Hepatocyte (in vitro differentiated cells): ENCODE results near the gene PDE3B. TPM values are rescaled to one million over a fixed set of nuclear protein-coding genes. Genes with fewer than 3 reads are reported as not detected.

Experiments used
- DNase-seq: peaks from one replicate; pipeline ENCODE4 v3.0.0-alpha.2; 2016; ENCODE audit warnings: low spot score
- H2AFZ ChIP-seq: fragments of 200-600 bp; sonication (generic); 2 replicates; pipeline ENCODE4 v1.6.0; 2016; ENCODE audit warnings: antibody characterized with exemption, mild to moderate bottlenecking
- H3K27ac ChIP-seq: fragments of 200-600 bp; sonication (generic); 2 replicates; pipeline ENCODE4 v1.5.1; 2016; ENCODE audit warnings: mild to moderate bottlenecking
- H3K27me3 ChIP-seq: fragments of 200-600 bp; sonication (generic); 2 replicates; pipeline ENCODE4 v1.6.1; 2016
- H3K36me3 ChIP-seq: fragments of 200-600 bp; sonication (generic); replicated peaks from 2 replicates; pipeline ENCODE4 v1.5.1; 2016; ENCODE audit warnings: low read depth; ENCODE audit not compliant: insufficient read depth
- H3K4me1 ChIP-seq: fragments of 200-600 bp; sonication (generic); 2 replicates; pipeline ENCODE4 v1.5.1; 2016; ENCODE audit warnings: mild to moderate bottlenecking, moderate library complexity; ENCODE audit not compliant: insufficient read depth
- H3K4me2 ChIP-seq: fragments of 200-600 bp; sonication (generic); 2 replicates; pipeline ENCODE4 v1.6.0; 2016
- H3K4me3 ChIP-seq: fragments of 200-600 bp; sonication (generic); 2 replicates; pipeline ENCODE4 v1.5.1; 2016; ENCODE audit warnings: mild to moderate bottlenecking
- H3K79me2 ChIP-seq: fragments of 200-600 bp; sonication (generic); 2 replicates; pipeline ENCODE4 v1.6.0; 2017; ENCODE audit warnings: mild to moderate bottlenecking
- H3K9me2 ChIP-seq: fragments of 200-600 bp; sonication (generic); replicated peaks from 2 replicates; pipeline ENCODE4 v1.6.0; 2017; ENCODE audit warnings: mild to moderate bottlenecking; ENCODE audit not compliant: insufficient read depth
- H3K9me3 ChIP-seq: fragments of 200-600 bp; sonication (generic); 2 replicates; pipeline ENCODE4 v1.5.1; 2016; ENCODE audit warnings: low read depth, mild to moderate bottlenecking
- H4K20me1 ChIP-seq: fragments of 200-600 bp; sonication (generic); 2 replicates; pipeline ENCODE4 v1.6.0; 2016; ENCODE audit warnings: mild to moderate bottlenecking; ENCODE audit not compliant: insufficient read depth, poor library complexity, severe bottlenecking
- EZH2 ChIP-seq: fragments of 200-600 bp; sonication (generic); IDR thresholded peaks from 2 replicates; pipeline ENCODE4 v1.6.1; 2016; ENCODE audit warnings: antibody characterized with exemption, mild to moderate bottlenecking, borderline replicate concordance
- EZH2phosphoT487 ChIP-seq: fragments of 200-600 bp; sonication (generic); IDR thresholded peaks from one replicate; pipeline ENCODE4 v1.6.1; 2018; ENCODE audit warnings: antibody characterized with exemption, mild to moderate bottlenecking, low read depth, moderate library complexity; ENCODE audit not compliant: unreplicated experiment, severe bottlenecking
- whole genome bisulfite sequencing: methylation state at CpG from one replicate; pipeline ENCODE4 v1.1.6; 2016; ENCODE audit warnings: low lambda C conversion rate; ENCODE audit errors: missing lambda C conversion rate; 5-methylcytosine and 5-hydroxymethylcytosine counted together
- polyA plus RNA-seq: library from polyadenylated mRNA; unstranded; fragments of >200 nt; fragmentation: Nextera tagmentation; extraction: Ambion mirVana; gene quantifications from 2 replicates; pipeline ENCODE4 v1.2.1, GENCODE V29; 2016
- total RNA-seq: library from RNA; depleted of rRNA; stranded (reverse); fragments of >200 nt; gene quantifications from 2 replicates; pipeline ENCODE4 v1.2.3, GENCODE V29; 2014
- TF ChIP-seq, protein P1 (sequence below): fragments of 200-600 bp; sonication (generic); IDR thresholded peaks from 2 replicates; pipeline ENCODE4 v1.5.1; 2016; ENCODE audit warnings: antibody characterized with exemption, mild to moderate bottlenecking; ENCODE audit not compliant: poor library complexity

PDE3B gene
- total and polyA plus RNA-seq, 2 experiments from 2014 or later: 15.8 to 46.3 TPM

DNA sequence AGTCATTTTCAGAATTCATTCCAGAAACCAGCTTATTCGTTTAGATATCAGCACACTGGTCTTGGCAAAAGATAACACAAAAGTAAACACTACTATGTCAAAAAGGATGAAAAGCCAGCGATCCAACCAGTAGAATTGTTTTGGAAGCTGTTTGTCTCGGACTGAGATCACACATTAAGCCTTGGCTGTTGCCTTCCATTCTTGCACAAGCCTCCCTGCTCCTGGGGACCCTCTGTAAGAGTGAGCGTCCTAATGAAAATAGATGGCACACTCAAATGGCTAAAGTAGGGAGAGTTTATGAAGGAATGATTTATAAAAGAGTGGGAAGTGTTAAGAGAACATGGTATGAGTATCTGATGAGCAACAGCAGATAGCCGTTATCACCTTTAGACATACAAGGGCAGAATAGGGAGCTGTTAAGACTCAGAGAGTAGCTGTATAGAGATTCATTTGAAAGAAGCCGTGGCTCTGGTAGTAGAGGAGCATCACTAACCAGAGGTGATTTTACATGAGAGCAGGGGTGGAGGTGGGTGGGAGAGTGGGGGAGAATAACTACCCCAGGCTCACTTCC lies 25.2 kb downstream of the PDE3B start:
- TF ChIP-seq, protein P1, sequence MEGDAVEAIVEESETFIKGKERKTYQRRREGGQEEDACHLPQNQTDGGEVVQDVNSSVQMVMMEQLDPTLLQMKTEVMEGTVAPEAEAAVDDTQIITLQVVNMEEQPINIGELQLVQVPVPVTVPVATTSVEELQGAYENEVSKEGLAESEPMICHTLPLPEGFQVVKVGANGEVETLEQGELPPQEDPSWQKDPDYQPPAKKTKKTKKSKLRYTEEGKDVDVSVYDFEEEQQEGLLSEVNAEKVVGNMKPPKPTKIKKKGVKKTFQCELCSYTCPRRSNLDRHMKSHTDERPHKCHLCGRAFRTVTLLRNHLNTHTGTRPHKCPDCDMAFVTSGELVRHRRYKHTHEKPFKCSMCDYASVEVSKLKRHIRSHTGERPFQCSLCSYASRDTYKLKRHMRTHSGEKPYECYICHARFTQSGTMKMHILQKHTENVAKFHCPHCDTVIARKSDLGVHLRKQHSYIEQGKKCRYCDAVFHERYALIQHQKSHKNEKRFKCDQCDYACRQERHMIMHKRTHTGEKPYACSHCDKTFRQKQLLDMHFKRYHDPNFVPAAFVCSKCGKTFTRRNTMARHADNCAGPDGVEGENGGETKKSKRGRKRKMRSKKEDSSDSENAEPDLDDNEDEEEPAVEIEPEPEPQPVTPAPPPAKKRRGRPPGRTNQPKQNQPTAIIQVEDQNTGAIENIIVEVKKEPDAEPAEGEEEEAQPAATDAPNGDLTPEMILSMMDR: no peak
- no peak for TF ChIP-seq EZH2
- TF ChIP-seq EZH2phosphoT487: no peak

DNA sequence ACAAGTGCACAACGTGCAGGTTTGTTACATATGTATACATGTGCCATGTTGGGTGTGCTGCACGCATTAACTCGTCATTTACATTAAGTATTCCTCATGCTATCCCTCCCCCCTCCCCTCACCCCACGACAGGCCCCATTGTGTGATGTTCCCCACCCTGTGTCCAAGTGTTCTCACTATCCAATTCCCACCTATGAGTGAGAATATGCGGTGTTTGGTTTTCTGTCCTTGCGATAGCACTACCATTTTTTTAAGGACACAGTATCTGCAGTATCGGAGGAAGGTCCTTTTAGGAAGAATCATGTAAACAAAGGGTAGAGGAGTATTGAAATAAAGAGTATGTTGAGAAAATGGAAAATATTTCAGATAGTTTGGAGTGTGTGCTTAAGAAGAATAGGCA lies 25.9 kb downstream of the PDE3B start:
- H3K36me3 ChIP-seq: no peaks in the 10 kb centered on the region
- DNase-seq: no peak
- H3K4me2 ChIP-seq: peak overlapping the region; percentile 40
- no peaks in the 10 kb centered on the region for H4K20me1 ChIP-seq
- no peaks in the 10 kb centered on the region for H3K27me3 ChIP-seq
- H3K9me2 ChIP-seq: no peaks in the 10 kb centered on the region
- no peak overlapping the region for H3K4me3 ChIP-seq
- H3K27ac ChIP-seq: no peak overlapping the region
- TF ChIP-seq EZH2phosphoT487 (no peak), EZH2 (no peak)
- TF ChIP-seq, protein P1: no peak
- 89% methylated on average over 7 of the region's 7 CpGs for WGBS
- no peaks in the 10 kb centered on the region for H3K9me3 ChIP-seq
- H3K4me1 ChIP-seq: peaks cover 8% of the 10 kb centered on the region
- no peaks in the 10 kb centered on the region for H3K79me2 ChIP-seq
- H2AFZ ChIP-seq: no peak overlapping the region

More for the DNA sequence above, 25.2 kb downstream of the PDE3B start:
- WGBS: 60% methylated on average over 6 of the region's 6 CpGs
- H3K4me1 ChIP-seq: peaks cover 8% of the 10 kb centered on the region
- no peak overlapping the region for H3K27ac ChIP-seq
- H3K4me2 ChIP-seq: peak overlapping the region; percentile 21
- no peaks in the 10 kb centered on the region for H4K20me1 ChIP-seq
- no peaks in the 10 kb centered on the region for H3K9me3 ChIP-seq
- no peaks in the 10 kb centered on the region for H3K36me3 ChIP-seq
- DNase-seq: no peak
- no peaks in the 10 kb centered on the region for H3K27me3 ChIP-seq
- no peak overlapping the region for H2AFZ ChIP-seq
- H3K4me3 ChIP-seq: no peak overlapping the region
- H3K9me2 ChIP-seq: no peaks in the 10 kb centered on the region
- H3K79me2 ChIP-seq: no peaks in the 10 kb centered on the region

DNA sequence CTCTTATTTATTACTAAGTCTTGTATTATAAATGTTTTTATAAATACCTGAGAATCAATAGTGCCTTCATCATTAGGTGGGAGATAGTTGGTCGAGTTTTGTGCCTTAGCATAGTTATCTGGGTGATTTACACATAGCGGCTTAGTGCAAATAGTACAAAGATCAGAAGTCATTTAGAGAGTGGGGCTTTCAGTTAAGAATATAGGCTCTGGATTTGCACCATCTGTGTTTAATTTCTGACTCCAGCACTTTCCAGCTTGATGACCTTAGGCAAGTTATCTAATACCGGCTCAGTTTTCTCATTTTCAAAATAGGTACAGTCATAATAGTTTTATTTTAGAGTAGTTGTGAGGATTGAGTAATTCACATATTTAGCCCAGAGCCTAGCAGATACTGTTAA lies 26.4 kb downstream of the PDE3B start:
- Histone ChIP-seq H3K9me3 (no peaks in the 10 kb centered on the region), H3K79me2 (peaks cover under 1% of the 10 kb centered on the region), H3K9me2 (no peaks in the 10 kb centered on the region), H3K4me3 (no peak overlapping the region), H4K20me1 (no peaks in the 10 kb centered on the region), H2AFZ (no peak overlapping the region), H3K27me3 (no peaks in the 10 kb centered on the region), H3K27ac (no peak overlapping the region), H3K4me1 (peaks cover 8% of the 10 kb centered on the region), H3K36me3 (no peaks in the 10 kb centered on the region), H3K4me2 (peak overlapping the region; percentile 40)
- DNase-seq: no peak
- TF ChIP-seq EZH2phosphoT487 (no peak), EZH2 (no peak)
- TF ChIP-seq, protein P1: no peak
- WGBS: 41% methylated on average over 3 of the region's 3 CpGs

DNA sequence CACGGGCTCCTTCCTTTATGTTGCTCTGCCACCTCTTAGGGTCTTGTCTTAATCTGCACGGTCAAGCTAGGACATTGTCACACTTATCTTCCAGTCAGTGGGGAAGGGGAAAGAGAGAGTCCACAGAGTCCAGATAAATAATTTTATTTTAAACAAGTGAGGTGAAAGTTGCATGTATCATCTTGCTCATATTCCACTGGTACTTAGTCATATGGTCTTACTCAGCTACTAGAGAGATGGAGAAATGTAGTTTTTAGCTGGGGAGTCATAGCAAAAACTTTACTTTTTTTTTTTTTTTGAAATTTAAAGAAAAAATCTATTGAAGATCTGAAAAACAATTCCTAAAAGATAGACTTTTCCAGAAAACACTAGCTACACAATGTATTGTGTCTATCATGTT lies 29.0 kb downstream of the PDE3B start:
- Histone ChIP-seq H3K9me3 (no peaks in the 10 kb centered on the region), H3K36me3 (no peaks in the 10 kb centered on the region), H3K27me3 (no peaks in the 10 kb centered on the region), H3K9me2 (no peaks in the 10 kb centered on the region), H3K79me2 (peaks cover 16% of the 10 kb centered on the region), H3K4me2 (no peak overlapping the region), H2AFZ (no peak overlapping the region), H3K4me1 (peaks cover 8% of the 10 kb centered on the region), H3K4me3 (no peak overlapping the region), H4K20me1 (no peaks in the 10 kb centered on the region), H3K27ac (no peak overlapping the region)
- no peak for DNase-seq
- TF ChIP-seq EZH2phosphoT487: no peak
- TF ChIP-seq, protein P1: no peak
- TF ChIP-seq EZH2: no peak
- 76% methylated on average over 2 of the region's 2 CpGs for WGBS
